Cortex of kidney (tissue), 1 donor: ENCODE results near the gene TTC39C.

Experiments
- DNase-seq: peaks from one replicate; lab custom pipeline; 2025; lab: John Stamatoyannopoulos, UW

TTC39C gene

DNA sequence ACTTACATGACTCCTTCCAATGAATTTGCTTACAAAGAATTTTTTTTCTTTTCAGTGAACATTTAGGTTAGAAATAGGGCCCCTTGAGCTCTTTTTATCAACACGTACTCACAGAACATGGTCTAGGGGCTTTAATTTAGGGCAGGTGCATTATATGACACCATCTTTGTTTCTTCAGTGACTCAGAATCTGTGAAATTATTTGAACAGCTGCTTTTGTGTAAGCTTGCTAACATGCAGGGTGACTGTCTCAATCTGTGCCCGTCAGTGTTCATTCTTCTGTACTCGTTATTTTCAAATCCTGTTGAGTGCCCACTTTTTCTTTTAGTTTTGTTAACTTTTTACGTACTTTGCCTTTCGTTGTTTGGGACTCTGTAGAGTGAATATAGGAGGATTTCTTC lies 71.5 kb downstream of the TTC39C start:
- no peak for DNase-seq

GRCh38 chr18:24089076-24089475 lies 74.5 kb downstream of the TTC39C start:
- no peak for DNase-seq

DNA sequence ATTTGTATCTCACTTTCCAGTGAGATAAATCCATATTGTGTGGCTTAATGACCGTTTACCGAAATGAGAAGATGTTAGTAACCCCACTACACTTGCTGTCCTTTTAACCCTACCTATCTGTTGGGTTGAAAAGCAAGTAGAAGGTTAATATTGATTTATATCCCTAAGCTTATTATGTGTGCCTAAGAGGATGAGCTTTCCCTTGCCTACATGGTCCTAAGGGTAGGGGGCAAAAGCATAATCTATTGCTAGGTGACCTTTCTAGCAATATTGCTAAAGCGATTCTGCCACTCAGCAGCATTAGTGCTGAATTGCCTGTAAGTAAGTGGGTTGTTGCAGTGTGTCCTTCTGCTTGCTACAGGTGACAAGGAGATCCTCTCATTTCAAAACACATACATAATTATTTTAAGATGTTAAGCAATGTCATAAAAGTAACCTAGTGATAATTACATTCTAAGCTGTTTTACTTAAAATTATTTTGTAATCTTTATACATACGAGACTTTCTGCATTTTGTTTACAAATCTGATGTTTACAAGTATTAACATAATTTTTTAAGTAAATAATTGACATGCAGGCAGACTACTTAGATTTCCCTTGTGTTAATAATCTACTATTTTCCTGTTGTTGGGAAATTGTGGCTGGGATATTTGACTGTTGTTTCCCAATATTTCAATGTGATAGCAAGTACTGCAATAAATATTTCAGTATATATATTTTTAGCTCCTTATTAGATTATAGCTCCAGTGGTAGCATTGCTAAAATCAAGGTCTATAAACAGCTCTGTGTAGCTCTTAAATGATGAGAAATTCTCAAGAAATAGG lies 75.2 kb downstream of the TTC39C start:
- DNase-seq = no peak

GRCh38 chr18:24090876-24091275 lies 76.3 kb downstream of the TTC39C start:
- DNase-seq = no peak

- no peak for DNase-seq
Measured at GRCh38 chr18:24094561-24094960, 80.0 kb downstream of the TTC39C start.

- no peak for DNase-seq
Measured at GRCh38 chr18:24095976-24096375, 81.4 kb downstream of the TTC39C start.

DNA sequence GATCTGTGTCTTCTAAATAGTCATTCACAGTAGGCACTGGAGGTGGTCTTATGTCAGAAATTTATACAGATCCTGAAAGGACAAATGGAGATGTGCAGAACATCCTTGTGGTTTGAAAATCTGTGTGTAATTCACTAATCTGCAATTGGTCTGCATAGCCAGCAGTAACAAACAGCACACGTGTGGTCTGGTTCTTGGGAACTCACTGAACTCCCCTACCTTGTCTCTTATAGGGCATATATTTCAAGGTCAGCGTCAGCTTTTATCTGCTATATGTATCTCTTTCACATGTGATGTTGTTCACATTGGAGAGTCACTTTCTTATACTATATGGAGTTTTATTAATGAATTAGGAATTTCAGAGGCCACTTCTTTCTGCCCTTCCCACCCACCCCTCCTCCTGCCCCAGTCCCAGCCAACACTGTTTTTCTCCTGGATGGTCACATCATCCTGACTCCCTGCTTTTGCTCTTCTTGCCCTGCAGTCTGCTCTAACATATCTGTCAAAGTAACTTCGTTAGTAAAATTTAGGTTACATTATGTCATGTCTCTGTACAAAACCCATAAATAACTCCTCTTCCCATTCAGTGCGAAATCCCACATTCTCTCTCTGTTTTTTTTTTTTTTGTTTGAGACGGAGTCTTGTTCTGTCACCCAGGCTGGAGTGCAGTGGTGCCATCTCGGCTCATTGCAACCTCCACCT lies 88.9 kb downstream of the TTC39C start:
- DNase-seq = no peak

DNA sequence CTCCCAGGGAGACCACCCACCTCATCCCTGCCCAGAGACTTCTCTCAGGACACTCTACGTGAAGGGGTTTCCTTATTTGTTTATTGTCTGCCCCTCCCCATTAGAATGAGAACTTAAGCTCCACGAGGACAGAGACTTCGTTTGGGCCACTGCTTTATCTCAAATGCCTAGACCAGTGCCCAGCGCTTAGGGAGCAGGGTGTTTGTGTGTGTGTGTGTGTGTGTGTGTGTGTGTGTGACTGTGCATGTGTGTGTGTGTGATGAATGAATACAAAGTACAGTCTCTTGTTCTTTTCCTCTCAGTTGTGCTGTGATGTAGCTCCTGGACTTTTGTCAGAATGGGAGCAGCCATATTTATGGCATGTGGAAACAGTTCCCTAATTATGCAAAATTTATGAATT lies 89.9 kb downstream of the TTC39C start:
- no peak for DNase-seq

- no peak for DNase-seq
Measured at GRCh38 chr18:24108641-24109040, 94.1 kb downstream of the TTC39C start.

DNA sequence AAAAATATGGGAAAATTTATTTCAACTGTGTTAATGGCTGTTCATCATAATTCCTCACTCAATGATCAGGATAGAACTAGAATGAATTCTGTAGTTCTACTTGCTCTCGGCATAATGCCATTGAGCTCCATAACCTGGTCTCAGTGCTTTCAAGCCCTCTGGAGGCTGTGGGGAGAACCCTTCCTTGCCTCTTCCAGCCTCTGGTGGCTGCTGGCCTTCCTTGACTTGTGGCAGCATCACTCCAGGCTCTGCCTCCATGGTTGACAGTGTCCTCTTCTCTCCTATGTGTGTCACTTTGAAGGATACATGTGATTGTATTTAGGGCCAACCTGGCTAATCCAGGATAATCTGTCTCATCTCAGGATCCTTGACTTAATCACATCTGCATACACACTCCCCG lies 97.4 kb downstream of the TTC39C start:
- no peak for DNase-seq

- DNase-seq = no peak
Measured at GRCh38 chr18:24112464-24112863, 97.9 kb downstream of the TTC39C start.

GRCh38 chr18:24112874-24113615 lies 98.5 kb downstream of the TTC39C start:
- no peak for DNase-seq

DNA sequence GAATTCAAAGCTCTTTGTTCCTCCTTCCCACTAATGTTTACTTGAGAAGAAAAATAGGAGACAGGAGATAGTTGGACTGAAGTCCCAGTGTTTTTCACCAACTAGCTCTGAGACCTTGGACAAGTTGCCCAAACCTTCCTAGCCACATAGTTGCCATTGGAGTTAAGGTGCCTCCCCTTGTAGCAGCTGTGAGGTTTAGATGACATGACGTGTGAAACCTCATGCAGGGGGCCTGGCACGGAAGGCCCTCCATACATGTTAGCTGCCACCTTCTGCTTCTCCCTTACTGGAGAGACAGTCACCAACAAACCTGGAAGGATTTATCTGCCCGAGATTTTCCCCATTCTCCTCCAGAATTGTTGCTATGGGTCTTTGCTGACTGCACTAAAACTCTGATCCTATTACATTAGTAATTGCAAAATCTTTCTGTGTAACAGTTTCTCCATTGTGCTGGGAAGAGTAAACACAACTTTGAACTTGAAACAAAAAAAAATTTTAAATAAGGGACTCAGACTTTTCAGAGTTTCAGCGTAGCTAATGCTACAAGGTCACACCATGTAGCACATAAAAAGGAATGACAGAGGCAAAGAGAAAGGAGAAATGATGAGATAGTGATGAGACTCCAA lies 100.5 kb downstream of the TTC39C start:
- no peak for DNase-seq

GRCh38 chr18:24115628-24116027 lies 101.1 kb downstream of the TTC39C start:
- DNase-seq = no peak

GRCh38 chr18:24118750-24119577 lies 104.4 kb downstream of the TTC39C start:
- no peak for DNase-seq

DNA sequence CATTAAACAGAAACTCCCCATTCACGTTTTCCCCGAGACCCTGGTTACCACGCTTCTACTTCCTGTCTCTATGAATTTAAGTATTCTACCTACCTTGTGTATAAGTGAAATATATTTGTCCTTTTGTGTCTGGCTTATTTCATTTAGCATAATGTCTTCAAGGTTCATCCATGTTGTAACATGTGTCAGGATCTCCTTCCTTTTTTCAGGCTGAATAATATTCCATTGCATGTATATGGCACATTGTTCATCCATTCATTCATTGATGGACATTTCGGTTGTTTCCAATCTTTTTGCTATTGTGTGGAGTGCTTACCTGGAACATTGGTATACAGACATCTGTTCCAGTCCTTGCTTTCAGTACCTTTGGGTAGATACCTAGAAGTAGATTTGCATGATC lies 106.1 kb downstream of the TTC39C start:
- no peak for DNase-seq

GRCh38 chr18:24121625-24122024 lies 107.1 kb downstream of the TTC39C start:
- DNase-seq = no peak

DNA sequence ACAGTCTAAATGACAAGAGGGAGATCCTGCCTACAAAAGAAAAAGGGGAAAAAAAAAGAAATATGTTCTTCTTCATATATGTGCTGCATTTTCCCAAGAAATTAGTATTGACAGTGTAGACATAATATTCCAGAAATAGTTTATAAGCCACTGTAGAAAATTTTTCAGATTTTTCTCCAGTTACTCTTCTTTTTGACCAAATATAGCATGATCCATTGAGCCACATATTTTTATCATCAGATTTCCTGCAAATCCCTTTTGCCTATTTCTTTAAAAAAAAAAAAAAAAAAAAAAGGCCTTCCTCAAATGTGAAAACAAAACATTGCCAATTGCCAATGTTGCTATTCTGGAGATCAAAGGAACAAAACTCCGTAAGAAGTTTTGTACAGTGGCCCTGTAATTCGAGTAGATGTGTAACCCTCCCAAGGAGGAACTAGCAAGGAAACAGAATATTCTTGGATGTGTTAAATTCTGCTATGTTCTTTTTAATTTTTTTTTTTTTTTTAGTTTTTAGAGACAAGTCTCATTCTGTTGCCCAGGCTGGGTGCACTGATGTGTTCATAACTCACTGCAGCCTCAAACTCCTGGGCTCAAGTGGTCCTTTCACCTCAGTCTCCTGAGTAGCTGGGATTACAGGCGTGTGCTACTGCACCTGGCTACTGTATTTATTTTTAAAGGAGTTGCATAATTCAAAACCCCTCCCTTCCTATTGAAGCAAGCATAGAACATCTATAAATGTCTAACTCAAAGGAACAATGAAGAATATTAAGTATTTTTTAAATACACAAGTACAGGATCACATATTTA lies 111.8 kb downstream of the TTC39C start:
- DNase-seq = no peak

- no peak for DNase-seq
Measured at GRCh38 chr18:24127735-24128134, 113.2 kb downstream of the TTC39C start.

- no peak for DNase-seq
Measured at GRCh38 chr18:24128700-24129099, 114.1 kb downstream of the TTC39C start.

- DNase-seq = no peak
Measured at GRCh38 chr18:24130494-24130893, 115.9 kb downstream of the TTC39C start.
